IMR-90 (cell line): ENCODE data around the gene PLCB2. TPM values are rescaled to one million over a fixed set of nuclear protein-coding genes. Genes with fewer than 3 reads are reported as not detected.

Experiments used
- ATAC-seq: fragments of 200-7000 bp; cut with Tn5 transposase; 2 replicates; pipeline ENCODE4 v1.9.1; 2020; ENCODE audit warnings: low read depth, mild to moderate bottlenecking, moderate library complexity
- BruUV-seq: library from RNA; stranded (reverse); fragments of 400-500 nt; replicated peaks from 2 replicates; lab custom pipeline; 2021; lab: Mats Ljungman, UMichigan
- CTCF ChIA-PET: fragments of 300-600 bp; formaldehyde crosslinking; extraction: SDS; loops from one replicate; lab custom pipeline; 2021; ENCODE audit warnings: antibody characterized with exemption; lab: Yijun Ruan, JAX
- POLR2A ChIA-PET: fragments of 300-600 bp; sonication (Branson Sonifier 250); formaldehyde crosslinking; loops from one replicate; lab custom pipeline; 2022; ENCODE audit warnings: antibody characterized with exemption; ENCODE audit not compliant: unreplicated experiment; lab: Charles Lee
- DNase-seq: peaks from one replicate; pipeline ENCODE4 v3.0.0; 2013
- H2AFZ ChIP-seq: replicated peaks from 2 replicates; pipeline ENCODE3; 2013; ENCODE audit warnings: low read length, mild to moderate bottlenecking; ENCODE audit not compliant: poor library complexity
- H2AK5ac ChIP-seq: 2 replicates; pipeline ENCODE4 v1.6.1; 2013; ENCODE audit warnings: low read depth, low read length, inconsistent platforms
- H2AK9ac ChIP-seq: replicated peaks from 2 replicates; pipeline ENCODE3; 2013; ENCODE audit warnings: mild to moderate bottlenecking, low read depth, low read length, moderate library complexity; ENCODE audit not compliant: poor library complexity
- H2BK120ac ChIP-seq: 2 replicates; pipeline ENCODE4 v1.6.1; 2013; ENCODE audit warnings: low read depth, low read length, inconsistent platforms
- H2BK15ac ChIP-seq: 3 replicates; pipeline ENCODE4 v1.6.1; 2013; ENCODE audit warnings: low read depth, low read length, inconsistent platforms
- H2BK20ac ChIP-seq: 2 replicates; pipeline ENCODE4 v1.6.1; 2013; ENCODE audit warnings: low read depth, mild to moderate bottlenecking, inconsistent platforms, low read length, moderate library complexity
- H2BK5ac ChIP-seq: 2 replicates; pipeline ENCODE4 v1.6.1; 2013; ENCODE audit warnings: mild to moderate bottlenecking, low read depth, low read length, inconsistent platforms; ENCODE audit not compliant: poor library complexity, severe bottlenecking
- H3K14ac ChIP-seq: replicated peaks from 2 replicates; pipeline ENCODE4 v1.6.1; 2013; ENCODE audit warnings: low read depth, low read length, inconsistent platforms
- H3K18ac ChIP-seq: 2 replicates; pipeline ENCODE4 v1.6.1; 2013; ENCODE audit warnings: low read depth, low read length, control low read depth
- H3K23ac ChIP-seq: 2 replicates; pipeline ENCODE4 v1.6.1; 2013; ENCODE audit warnings: low read depth, low read length, inconsistent platforms
- H3K27ac ChIP-seq: 2 replicates; pipeline ENCODE4 v1.5.1; 2013; ENCODE audit warnings: mild to moderate bottlenecking, control low read depth, low read length; ENCODE audit not compliant: insufficient read depth
- H3K27me3 ChIP-seq: 2 replicates; pipeline ENCODE4 v1.6.1; 2013; ENCODE audit warnings: low read length; ENCODE audit not compliant: control insufficient read depth, insufficient read depth
- H3K36me3 ChIP-seq: 2 replicates; pipeline ENCODE4 v1.6.1; 2013; ENCODE audit warnings: low read length, mixed read lengths; ENCODE audit not compliant: control insufficient read depth, insufficient read depth
- H3K4ac ChIP-seq: 2 replicates; pipeline ENCODE4 v1.6.1; 2013; ENCODE audit warnings: low read depth, low read length, inconsistent platforms
- H3K4me1 ChIP-seq: 2 replicates; pipeline ENCODE4 v1.6.1; 2013; ENCODE audit warnings: low read length, mixed read lengths; ENCODE audit not compliant: control insufficient read depth, insufficient read depth
- H3K4me2 ChIP-seq: 2 replicates; pipeline ENCODE4 v1.6.1; 2013; ENCODE audit warnings: low read depth, mild to moderate bottlenecking, control low read depth, low read length, moderate library complexity
- H3K4me3 ChIP-seq: 2 replicates; pipeline ENCODE4 v1.5.1; 2013; ENCODE audit warnings: low read depth, mild to moderate bottlenecking, control low read depth, low read length, moderate library complexity; ENCODE audit not compliant: insufficient read depth
- H3K56ac ChIP-seq: 2 replicates; pipeline ENCODE4 v1.6.1; 2013; ENCODE audit warnings: low read length, inconsistent platforms; ENCODE audit not compliant: insufficient read depth; ENCODE audit errors: extremely low read depth
- H3K79me1 ChIP-seq, 2 experiments: 2 replicates each; pipeline ENCODE4 v1.6.1; 2013; ENCODE audit warnings: low read length in 2 of 2, inconsistent platforms in 1 of 2, low read depth in 1 of 2
- H3K9ac ChIP-seq: 2 replicates; pipeline ENCODE4 v1.6.1; 2013; ENCODE audit warnings: low read depth, low read length, control low read depth
- H3K9me1 ChIP-seq: 2 replicates; pipeline ENCODE4 v1.6.1; 2013; ENCODE audit warnings: low read length, inconsistent platforms; ENCODE audit not compliant: insufficient read depth
- H3K9me3 ChIP-seq: 2 replicates; pipeline ENCODE4 v1.6.1; 2013; ENCODE audit warnings: low read length; ENCODE audit not compliant: control insufficient read depth, insufficient read depth
- H4K20me1 ChIP-seq: 2 replicates; pipeline ENCODE4 v1.6.1; 2013; ENCODE audit warnings: low read length, inconsistent platforms; ENCODE audit not compliant: insufficient read depth
- H4K5ac ChIP-seq: 2 replicates; pipeline ENCODE4 v1.6.1; 2013; ENCODE audit warnings: mild to moderate bottlenecking, low read depth, low read length, control low read depth
- H4K8ac ChIP-seq, 2 experiments: 2 replicates each; pipeline ENCODE4 v1.6.1; 2013; ENCODE audit warnings: low read depth in 2 of 2, low read length in 2 of 2, control low read depth in 1 of 2, inconsistent platforms in 1 of 2
- H4K91ac ChIP-seq: 2 replicates; pipeline ENCODE4 v1.6.1; 2013; ENCODE audit warnings: low read depth, low read length, inconsistent platforms; ENCODE audit not compliant: insufficient read depth
- BHLHE40 ChIP-seq: fragments of 150-350 bp; IDR thresholded peaks from 2 replicates; pipeline ENCODE4 v1.6.1; 2016; ENCODE audit warnings: mild to moderate bottlenecking, low read depth, low read length
- FOS ChIP-seq: fragments of 150-350 bp; IDR thresholded peaks from 2 replicates; pipeline ENCODE4 v1.6.1; 2016; ENCODE audit warnings: low read depth, low read length
- MAFK ChIP-seq: IDR thresholded peaks from 2 replicates; pipeline ENCODE4 v1.6.1; 2012; ENCODE audit warnings: low read depth, low read length, improper control_type of control experiment
- MAZ ChIP-seq: IDR thresholded peaks from 2 replicates; pipeline ENCODE4 v1.6.1; 2012; ENCODE audit warnings: low read depth, mild to moderate bottlenecking, low read length, improper control_type of control experiment, moderate library complexity, borderline replicate concordance
- POLR2A ChIP-seq: IDR thresholded peaks from 2 replicates; pipeline ENCODE4 v1.6.1; 2012; ENCODE audit warnings: mild to moderate bottlenecking, low read depth, low read length
- RAD21 ChIP-seq: IDR thresholded peaks from 2 replicates; pipeline ENCODE4 v1.6.1; 2012; ENCODE audit warnings: low read length, improper control_type of control experiment
- RCOR1 ChIP-seq: IDR thresholded peaks from 2 replicates; pipeline ENCODE4 v1.6.1; 2012; ENCODE audit warnings: mild to moderate bottlenecking, low read length, improper control_type of control experiment; ENCODE audit not compliant: insufficient replicate concordance
- RFX5 ChIP-seq: IDR thresholded peaks from 2 replicates; pipeline ENCODE4 v1.8.0; 2012; ENCODE audit warnings: low read depth, mild to moderate bottlenecking, low read length, moderate library complexity
- SMC3 ChIP-seq: fragments of 150-350 bp; IDR thresholded peaks from 2 replicates; pipeline ENCODE4 v1.6.1; 2016; ENCODE audit warnings: low read depth, mild to moderate bottlenecking, antibody characterized with exemption, low read length, moderate library complexity
- WGBS, 2 experiments: methylation state at CpG; one replicate each; pipeline versions ENCODE4 v1.1.5 to v1.1.7; 2013; ENCODE audit warnings: missing lambda C conversion rate in 2 of 2; ENCODE audit not compliant: insufficient read length in 1 of 2; ENCODE audit errors: extremely low coverage in 2 of 2; 5-methylcytosine and 5-hydroxymethylcytosine counted together
- dilution Hi-C: fragments of 300-500 bp; cut with HindIII; formaldehyde crosslinking; loops from one replicate; pipeline ENCODE4 v1.14.3; 2018; ENCODE audit warnings: low sequenced_read_pairs; ENCODE audit not compliant: unreplicated experiment
- in situ Hi-C: fragments of 300-500 bp; cut with MboI; formaldehyde crosslinking; loops from 3 replicates; pipeline ENCODE4 v1.14.3; 2019; ENCODE audit warnings: low sequenced_read_pairs, inconsistent platforms, mixed read lengths
- intact Hi-C: fragments of 100-400 bp; cut with micrococcal nuclease; formaldehyde crosslinking; loops from 2 replicates; pipeline ENCODE4 v1.10.0; 2022
- polyA plus RNA-seq, 3 experiments: library from polyadenylated mRNA; depleted of rRNA; stranded (reverse); fragments of >200 nt; gene quantifications; 2 replicates each; pipeline ENCODE4 v1.2.3, GENCODE V29; 2012; ENCODE audit warnings: low replicate concordance in 1 of 3
- total RNA-seq: library from RNA; depleted of rRNA; stranded (reverse); fragments of >200 nt; gene quantifications from 2 replicates; pipeline ENCODE4 v1.2.3, GENCODE V29; 2012
- TF ChIP-seq, protein P1 (sequence below): fragments of 150-350 bp; IDR thresholded peaks from 2 replicates; pipeline ENCODE4 v1.6.1; 2016; ENCODE audit warnings: low read depth, mild to moderate bottlenecking, low read length, moderate library complexity, borderline replicate concordance
- TF ChIP-seq, protein P2 (sequence below): conservative IDR thresholded peaks from 2 replicates; pipeline ENCODE4 v1.5.1; 2012; ENCODE audit warnings: mild to moderate bottlenecking, low read depth, low read length, improper control_type of control experiment
- TF ChIP-seq, protein P3 (sequence below): fragments of 150-350 bp; IDR thresholded peaks from 2 replicates; pipeline ENCODE4 v1.6.1; 2017; ENCODE audit warnings: mild to moderate bottlenecking, antibody characterized with exemption, low read length, low read depth

Gene PLCB2
- total and polyA plus RNA-seq, 2 of the 4 experiments (the other 2 are of a cell fraction) = 0.18 to 1.4 TPM

GRCh38 chr15:40259021-40259420 lies 48.7 kb downstream of the PLCB2 start:
- H3K79me1 ChIP-seq = no peaks in the 10 kb centered on the region
- DNase-seq (no peak), ATAC-seq (no peak)
- H3K9me3 ChIP-seq = no peaks in the 10 kb centered on the region
- no peak overlapping the region for H2BK20ac ChIP-seq
- BruUV-seq = no TSS peak
- no peak overlapping the region for H4K5ac ChIP-seq
- peaks cover 10% of the 10 kb centered on the region for H3K9me1 ChIP-seq
- H4K91ac ChIP-seq = no peak overlapping the region
- no peak overlapping the region for H2BK120ac ChIP-seq
- H3K27ac ChIP-seq = no peak overlapping the region
- H3K23ac ChIP-seq = no peak overlapping the region
- H2BK15ac ChIP-seq = no peak overlapping the region
- peak overlapping the region; percentile 63 for H2AFZ ChIP-seq
- H3K14ac ChIP-seq = no peak overlapping the region
- no CpG with 5 or more reads among the region's 7 CpGs for WGBS, 2 experiments
- CTCF ChIA-PET = interaction anchor here (0.6 kb wide), 1 partner anchor 15 kb away, joined by 3 read pairs; no protein-coding TSS in a partner anchor
- TF ChIP-seq MAFK = no peak
- no peak for TF ChIP-seq RAD21
- TF ChIP-seq FOS = no peak
- TF ChIP-seq BHLHE40 = no peak
- TF ChIP-seq POLR2A = no peak
- TF ChIP-seq, protein P1, sequence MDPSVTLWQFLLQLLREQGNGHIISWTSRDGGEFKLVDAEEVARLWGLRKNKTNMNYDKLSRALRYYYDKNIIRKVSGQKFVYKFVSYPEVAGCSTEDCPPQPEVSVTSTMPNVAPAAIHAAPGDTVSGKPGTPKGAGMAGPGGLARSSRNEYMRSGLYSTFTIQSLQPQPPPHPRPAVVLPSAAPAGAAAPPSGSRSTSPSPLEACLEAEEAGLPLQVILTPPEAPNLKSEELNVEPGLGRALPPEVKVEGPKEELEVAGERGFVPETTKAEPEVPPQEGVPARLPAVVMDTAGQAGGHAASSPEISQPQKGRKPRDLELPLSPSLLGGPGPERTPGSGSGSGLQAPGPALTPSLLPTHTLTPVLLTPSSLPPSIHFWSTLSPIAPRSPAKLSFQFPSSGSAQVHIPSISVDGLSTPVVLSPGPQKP = no peak
- TF ChIP-seq MAZ = no peak
- TF ChIP-seq RCOR1 = no peak
- TF ChIP-seq, protein P2, sequence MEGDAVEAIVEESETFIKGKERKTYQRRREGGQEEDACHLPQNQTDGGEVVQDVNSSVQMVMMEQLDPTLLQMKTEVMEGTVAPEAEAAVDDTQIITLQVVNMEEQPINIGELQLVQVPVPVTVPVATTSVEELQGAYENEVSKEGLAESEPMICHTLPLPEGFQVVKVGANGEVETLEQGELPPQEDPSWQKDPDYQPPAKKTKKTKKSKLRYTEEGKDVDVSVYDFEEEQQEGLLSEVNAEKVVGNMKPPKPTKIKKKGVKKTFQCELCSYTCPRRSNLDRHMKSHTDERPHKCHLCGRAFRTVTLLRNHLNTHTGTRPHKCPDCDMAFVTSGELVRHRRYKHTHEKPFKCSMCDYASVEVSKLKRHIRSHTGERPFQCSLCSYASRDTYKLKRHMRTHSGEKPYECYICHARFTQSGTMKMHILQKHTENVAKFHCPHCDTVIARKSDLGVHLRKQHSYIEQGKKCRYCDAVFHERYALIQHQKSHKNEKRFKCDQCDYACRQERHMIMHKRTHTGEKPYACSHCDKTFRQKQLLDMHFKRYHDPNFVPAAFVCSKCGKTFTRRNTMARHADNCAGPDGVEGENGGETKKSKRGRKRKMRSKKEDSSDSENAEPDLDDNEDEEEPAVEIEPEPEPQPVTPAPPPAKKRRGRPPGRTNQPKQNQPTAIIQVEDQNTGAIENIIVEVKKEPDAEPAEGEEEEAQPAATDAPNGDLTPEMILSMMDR = no peak
- TF ChIP-seq, protein P3, sequence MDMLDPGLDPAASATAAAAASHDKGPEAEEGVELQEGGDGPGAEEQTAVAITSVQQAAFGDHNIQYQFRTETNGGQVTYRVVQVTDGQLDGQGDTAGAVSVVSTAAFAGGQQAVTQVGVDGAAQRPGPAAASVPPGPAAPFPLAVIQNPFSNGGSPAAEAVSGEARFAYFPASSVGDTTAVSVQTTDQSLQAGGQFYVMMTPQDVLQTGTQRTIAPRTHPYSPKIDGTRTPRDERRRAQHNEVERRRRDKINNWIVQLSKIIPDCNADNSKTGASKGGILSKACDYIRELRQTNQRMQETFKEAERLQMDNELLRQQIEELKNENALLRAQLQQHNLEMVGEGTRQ = no peak
- no peak for TF ChIP-seq SMC3
- no peak for TF ChIP-seq RFX5
- intact Hi-C loops (no loop called here), dilution Hi-C loops (no loop called here), in situ Hi-C loops (no loop called here)
- H3K4ac ChIP-seq = no peak overlapping the region
- H3K18ac ChIP-seq = no peak overlapping the region
- H2AK9ac ChIP-seq = no peak overlapping the region
- H3K4me2 ChIP-seq = no peak overlapping the region
- POLR2A ChIA-PET = no interaction called here
- peaks cover 8% of the 10 kb centered on the region; the same call in 1 of the 2 replicates for H3K4me1 ChIP-seq
- no peak overlapping the region for H4K8ac ChIP-seq
- H2BK5ac ChIP-seq = no peak overlapping the region
- H2AK5ac ChIP-seq = no peak overlapping the region
- no peak overlapping the region for H3K56ac ChIP-seq
- H3K4me3 ChIP-seq = no peak overlapping the region
- no peaks in the 10 kb centered on the region for H4K20me1 ChIP-seq
- H3K27me3 ChIP-seq = peaks cover 15% of the 10 kb centered on the region
- no peak overlapping the region for H3K9ac ChIP-seq
- H3K36me3 ChIP-seq = no peaks in the 10 kb centered on the region
